Muscle of back (tissue), 13 donors: ENCODE results near the gene CPA4. TPM values are rescaled to one million over a fixed set of nuclear protein-coding genes. Genes with fewer than 3 reads are reported as not detected.
"Not testable (repeated sequence)": the region's sequence is repeated elsewhere in the genome, so short reads cannot be mapped to it uniquely, and the experiment has no call there.

Experiments used
- DNase-seq, 3 donors: peaks; one replicate each; pipeline versions ENCODE4 v3.0.0 to v3.0.0-alpha.2; 2013
- long read RNA-seq, 9 donors: transcript quantifications; one replicate each; lab custom pipeline, GENCODE V29; 2026
- polyA plus RNA-seq, 10 donors: library from polyadenylated mRNA; unstranded; fragments of 120-200 nt; gene quantifications; one replicate each; pipeline ENCODE4 v1.2.1, GENCODE V29; 2013; ENCODE audit not compliant: insufficient read length in 10 of 10

Gene CPA4, protein sequence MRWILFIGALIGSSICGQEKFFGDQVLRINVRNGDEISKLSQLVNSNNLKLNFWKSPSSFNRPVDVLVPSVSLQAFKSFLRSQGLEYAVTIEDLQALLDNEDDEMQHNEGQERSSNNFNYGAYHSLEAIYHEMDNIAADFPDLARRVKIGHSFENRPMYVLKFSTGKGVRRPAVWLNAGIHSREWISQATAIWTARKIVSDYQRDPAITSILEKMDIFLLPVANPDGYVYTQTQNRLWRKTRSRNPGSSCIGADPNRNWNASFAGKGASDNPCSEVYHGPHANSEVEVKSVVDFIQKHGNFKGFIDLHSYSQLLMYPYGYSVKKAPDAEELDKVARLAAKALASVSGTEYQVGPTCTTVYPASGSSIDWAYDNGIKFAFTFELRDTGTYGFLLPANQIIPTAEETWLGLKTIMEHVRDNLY
- polyA plus RNA-seq = 1 to 10 TPM; 1.2 to 5.2 (median 2.1) TPM
- long read RNA-seq, donor 1 = 0 reads
- long read RNA-seq, donor 2 = 0 reads
- long read RNA-seq, donor 3 = 0 reads
- long read RNA-seq, donor 4 = 0 reads
- long read RNA-seq, donor 5 = 0 reads
- long read RNA-seq, donor 6 = 0 reads
- long read RNA-seq, donor 7 = 0 reads
- long read RNA-seq, donor 8, partial matches to known transcripts = 0 of 1 reads
- long read RNA-seq, donor 8, other reads (novel, unspliced or antisense) = 0 of 1 reads
- long read RNA-seq, donor 9 = 0 reads

GRCh38 chr7:130292682-130293257, at the start of gene CPA4:
Gene CPA4 (plus strand): TSS chr7:130293161. CDS start chr7:130293181, 20 bp downstream.
- peak in 2 of 3 donors; percentile 68 to 97 for DNase-seq

DNA sequence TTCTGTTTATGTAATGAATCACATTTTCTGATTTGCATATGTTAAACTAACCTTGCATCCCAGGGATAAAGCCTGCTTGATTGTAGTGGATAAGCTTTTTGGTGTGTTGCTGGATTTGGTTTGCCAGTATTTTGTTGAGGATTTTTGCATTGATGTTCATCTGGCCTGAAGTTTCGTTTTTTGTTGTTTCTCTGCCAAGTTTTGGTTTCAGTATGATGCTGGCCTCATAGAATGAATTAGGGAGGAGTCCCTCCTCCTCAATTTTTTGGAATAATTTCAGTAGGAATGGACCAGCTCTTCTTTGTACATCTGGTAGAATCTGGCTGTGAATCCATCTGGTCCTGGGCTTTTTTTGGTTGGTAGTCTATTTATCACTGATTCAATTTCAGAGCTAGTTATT, 49.5 kb upstream of the CPA4 start:
- peak; percentile 35 to 74 (median 62) for DNase-seq

DNA sequence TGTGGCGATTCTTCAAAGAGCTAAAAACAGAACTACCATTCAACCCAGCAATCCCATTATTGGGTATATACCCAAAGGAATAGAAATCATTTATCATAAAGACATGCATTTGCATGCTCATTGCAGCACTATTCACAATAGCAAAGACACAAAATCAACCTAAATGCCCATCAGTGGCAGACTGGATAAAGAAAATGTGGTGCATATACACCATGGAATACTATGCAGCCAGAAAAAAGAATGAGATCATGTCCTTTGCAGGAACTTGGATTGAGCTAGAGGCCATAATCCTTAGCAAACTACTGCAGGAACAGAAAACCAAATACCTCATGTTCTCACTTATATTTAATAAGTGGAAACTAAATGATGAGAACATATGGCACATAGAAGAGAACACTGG, 46.5 kb upstream of the CPA4 start:
- not testable (repeated sequence) for DNase-seq

- DNase-seq = not testable (repeated sequence)
These were observed 44.1 kb upstream of the CPA4 start for GRCh38 chr7:130248842-130249241.

DNA sequence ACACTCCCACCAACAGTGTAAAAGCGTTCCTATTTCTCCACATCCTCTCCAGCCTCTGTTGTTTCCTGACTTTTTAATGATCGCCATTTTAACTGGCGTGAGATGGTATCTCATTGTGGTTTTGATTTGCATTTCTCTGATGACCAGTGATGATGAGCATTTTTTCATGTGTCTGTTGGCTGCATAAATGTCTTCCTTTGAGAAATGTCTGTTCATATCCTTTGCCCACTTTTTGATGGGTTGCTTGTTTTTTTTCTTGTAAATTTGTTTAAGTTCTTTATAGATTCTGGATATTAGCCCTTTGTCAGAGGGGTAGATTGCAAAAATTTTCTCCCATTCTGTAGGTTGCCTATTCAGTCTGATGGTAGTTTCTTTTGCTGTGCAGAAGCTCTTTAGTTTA, 43.3 kb upstream of the CPA4 start:
- not testable (repeated sequence) for DNase-seq

- DNase-seq = no peak
These were observed 38.4 kb upstream of the CPA4 start for GRCh38 chr7:130254555-130254954.

GRCh38 chr7:130256704-130257103, 36.3 kb upstream of the CPA4 start:
- no peak for DNase-seq

GRCh38 chr7:130258494-130259078, 34.4 kb upstream of the CPA4 start:
- DNase-seq = no peak

DNA sequence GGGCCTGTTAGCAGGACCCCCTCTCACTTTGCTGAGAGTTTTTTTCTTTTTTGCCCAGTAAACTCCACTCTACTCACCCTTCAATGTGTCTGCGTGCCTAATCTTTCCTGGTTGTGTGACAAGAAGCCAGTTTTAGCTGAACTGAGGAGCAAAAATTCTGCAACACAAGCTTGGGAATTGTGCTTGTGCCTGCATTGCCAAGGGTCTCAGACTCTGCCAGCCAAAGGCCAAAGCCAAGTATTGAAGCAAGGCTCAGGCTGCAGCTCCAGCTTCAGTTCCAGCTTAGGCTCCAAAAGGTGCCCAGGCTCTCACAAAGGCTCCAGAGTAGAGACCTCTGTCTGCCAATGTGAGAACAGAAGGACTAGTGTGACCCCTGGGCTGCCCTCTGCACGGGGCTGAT, 30.5 kb upstream of the CPA4 start:
- no peak for DNase-seq

DNA sequence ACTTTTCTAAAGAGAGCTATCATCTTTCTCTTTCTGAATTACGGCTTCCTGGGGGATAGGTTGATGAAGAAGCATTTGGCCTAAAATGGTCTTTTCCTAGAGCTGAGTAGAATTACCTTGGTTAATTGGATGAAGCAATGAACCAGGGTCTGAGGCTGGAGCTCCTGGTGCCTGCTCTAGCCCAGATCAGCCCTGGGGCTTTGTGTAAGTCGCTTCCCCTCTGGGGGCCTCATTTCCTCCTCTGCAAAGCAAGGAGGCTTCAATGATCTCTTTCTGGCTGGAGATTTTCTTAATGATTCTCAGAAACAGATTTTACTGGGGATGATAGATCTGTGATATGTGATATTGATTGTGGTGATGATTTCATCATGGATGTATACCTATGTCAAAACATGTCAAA, 29.8 kb upstream of the CPA4 start:
- peak in 1 of 3 donors; percentile 33 for DNase-seq

GRCh38 chr7:130266258-130266960, 26.6 kb upstream of the CPA4 start, which contains the start of gene CPA2:
Gene CPA2 (plus strand): TSS chr7:130266863. CDS start chr7:130266882, 19 bp downstream.
- no peak for DNase-seq

DNA sequence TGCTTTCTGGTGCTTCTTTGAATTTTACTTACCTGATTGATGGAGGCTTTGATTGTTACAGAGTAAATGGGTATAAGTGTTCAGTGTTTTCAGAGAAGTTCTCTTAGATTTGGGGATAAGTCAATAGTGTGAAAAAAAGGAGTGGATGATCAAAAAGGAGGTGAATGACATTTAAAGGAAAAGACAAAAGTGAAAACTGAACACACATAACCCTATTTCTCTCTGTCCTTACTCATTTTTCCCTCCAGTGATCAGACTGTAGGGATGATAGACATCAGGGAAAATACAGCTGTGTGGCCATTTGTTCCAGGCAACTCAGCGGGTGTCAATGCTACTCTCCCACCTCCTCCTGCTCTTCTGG, 26.0 kb upstream of the CPA4 start:
- no peak for DNase-seq

GRCh38 chr7:130268463-130269317, 24.3 kb upstream of the CPA4 start:
- peak in 1 of 3 donors; percentile 55 for DNase-seq

GRCh38 chr7:130269318-130269694, 23.7 kb upstream of the CPA4 start:
- no peak for DNase-seq

GRCh38 chr7:130270947-130271800, 21.8 kb upstream of the CPA4 start:
- DNase-seq = peak in 1 of 3 donors; percentile 26

DNA sequence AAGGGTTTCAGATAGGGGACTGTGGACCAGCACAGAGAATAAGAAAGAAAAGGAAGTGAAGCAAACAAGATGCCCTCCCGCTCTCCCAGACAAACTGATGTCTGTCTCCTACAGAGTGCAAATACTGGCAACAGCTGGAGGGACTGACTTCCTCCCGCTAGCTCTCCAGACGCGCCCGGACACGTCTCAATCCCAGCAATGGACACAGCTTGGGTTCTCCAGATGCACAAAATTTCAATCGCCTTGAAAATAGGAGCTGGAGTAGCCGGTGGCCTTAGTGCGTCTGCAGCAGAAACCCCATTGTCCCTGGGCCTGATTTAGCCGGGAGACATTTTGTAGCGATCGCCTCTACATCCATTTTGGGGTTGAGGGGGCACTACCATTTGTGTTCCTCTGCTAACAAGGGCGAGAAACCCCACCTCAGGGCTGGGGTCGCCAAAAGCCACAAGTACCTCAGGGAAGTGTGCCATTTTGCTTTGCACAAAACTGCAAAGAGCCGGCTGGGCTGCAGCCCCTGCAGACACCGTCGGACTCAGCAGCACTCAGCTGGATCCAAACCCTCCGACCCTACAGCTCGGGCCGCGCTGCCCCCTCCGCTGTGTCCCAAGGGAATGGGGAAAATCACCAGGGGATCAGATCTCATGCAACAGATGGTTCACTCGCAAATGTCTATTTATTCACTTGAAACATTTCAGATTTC, 20.4 kb upstream of the CPA4 start:
- peak in 2 of 3 donors; percentile 58 to 78 for DNase-seq

DNA sequence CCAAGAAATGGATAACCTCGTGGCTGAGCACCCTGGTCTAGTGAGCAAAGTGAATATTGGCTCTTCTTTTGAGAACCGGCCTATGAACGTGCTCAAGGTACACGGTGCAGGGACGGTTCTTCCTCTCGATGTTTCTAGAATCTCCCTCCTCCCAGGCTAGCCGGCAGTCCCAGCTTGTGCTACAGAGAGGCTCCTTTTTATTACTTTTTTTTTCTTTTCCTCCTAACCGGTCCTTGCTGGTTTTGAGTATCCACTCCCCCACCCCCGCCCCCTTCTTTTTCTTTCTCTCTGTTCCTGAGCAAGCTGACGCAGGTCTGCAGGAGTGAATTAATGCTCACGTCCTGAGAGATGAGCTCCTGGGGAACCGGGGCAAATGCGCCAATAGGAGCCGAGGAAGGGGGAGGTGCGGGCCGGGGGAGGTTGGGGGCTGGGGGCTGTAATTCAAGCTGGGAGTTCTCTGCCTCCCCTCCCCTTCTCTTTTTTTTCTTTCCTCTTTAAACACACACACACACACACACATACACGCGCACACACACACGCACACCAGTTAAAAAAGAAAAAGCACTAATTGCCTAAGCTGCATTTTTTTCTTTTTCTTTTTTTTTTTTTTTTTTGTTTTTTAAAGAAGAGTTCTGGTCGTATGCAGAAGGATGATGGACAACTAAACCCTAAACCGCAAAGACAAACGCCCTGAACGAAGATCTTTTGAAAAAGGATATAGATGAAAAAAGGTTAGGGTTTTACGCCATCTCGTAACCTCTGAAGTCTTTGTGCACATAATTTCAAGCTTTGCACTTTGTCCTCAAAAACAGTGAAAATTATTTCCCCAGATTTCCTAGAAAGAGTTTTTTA, 19.7 kb upstream of the CPA4 start:
- DNase-seq = peak; percentile 88 to 96 (median 90)

DNA sequence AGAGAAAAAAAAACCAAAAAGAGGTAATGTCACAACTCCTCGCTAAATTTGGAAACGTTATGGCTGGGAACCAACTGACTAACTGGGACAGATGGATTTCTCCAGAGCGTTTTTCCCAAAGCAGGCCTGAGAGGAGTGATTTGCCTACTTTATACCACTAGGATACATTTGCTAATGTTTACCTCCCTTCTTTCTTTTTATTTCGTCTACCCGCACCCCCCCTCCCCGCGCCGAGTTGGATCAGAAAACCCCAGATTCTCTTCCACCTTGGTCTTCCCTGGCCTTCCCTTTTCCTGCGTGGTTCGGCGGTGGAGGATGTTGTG, 19.1 kb upstream of the CPA4 start:
- DNase-seq = peak; percentile 79 to 90 (median 80)
